Epithelial cell of proximal tubule (primary cell): ENCODE results near the gene FTMT. TPM values are rescaled to one million over a fixed set of nuclear protein-coding genes. Genes with fewer than 3 reads are reported as not detected.
"Not testable (repeated sequence)": the region's sequence is repeated elsewhere in the genome, so short reads cannot be mapped to it uniquely, and the experiment has no call there.

Experiments used
- DNase-seq: peaks from one replicate; pipeline ENCODE4 v3.0.0-alpha.2; 2011; ENCODE audit warnings: low read depth
- H3K4me3 ChIP-seq: 2 replicates; pipeline ENCODE4 v1.5.1; 2011; ENCODE audit warnings: low read depth, mild to moderate bottlenecking, low read length
- CTCF ChIP-seq: conservative IDR thresholded peaks from 2 replicates; pipeline ENCODE4 v1.5.1; 2012; ENCODE audit warnings: low read depth, mild to moderate bottlenecking, low read length
- total RNA-seq: library from RNA; depleted of rRNA; stranded (reverse); fragments of >200 nt; gene quantifications from 2 replicates; pipeline ENCODE4 v1.2.3, GENCODE V29; 2015

Gene FTMT
- not detected in 2 replicates for total RNA-seq

DNA sequence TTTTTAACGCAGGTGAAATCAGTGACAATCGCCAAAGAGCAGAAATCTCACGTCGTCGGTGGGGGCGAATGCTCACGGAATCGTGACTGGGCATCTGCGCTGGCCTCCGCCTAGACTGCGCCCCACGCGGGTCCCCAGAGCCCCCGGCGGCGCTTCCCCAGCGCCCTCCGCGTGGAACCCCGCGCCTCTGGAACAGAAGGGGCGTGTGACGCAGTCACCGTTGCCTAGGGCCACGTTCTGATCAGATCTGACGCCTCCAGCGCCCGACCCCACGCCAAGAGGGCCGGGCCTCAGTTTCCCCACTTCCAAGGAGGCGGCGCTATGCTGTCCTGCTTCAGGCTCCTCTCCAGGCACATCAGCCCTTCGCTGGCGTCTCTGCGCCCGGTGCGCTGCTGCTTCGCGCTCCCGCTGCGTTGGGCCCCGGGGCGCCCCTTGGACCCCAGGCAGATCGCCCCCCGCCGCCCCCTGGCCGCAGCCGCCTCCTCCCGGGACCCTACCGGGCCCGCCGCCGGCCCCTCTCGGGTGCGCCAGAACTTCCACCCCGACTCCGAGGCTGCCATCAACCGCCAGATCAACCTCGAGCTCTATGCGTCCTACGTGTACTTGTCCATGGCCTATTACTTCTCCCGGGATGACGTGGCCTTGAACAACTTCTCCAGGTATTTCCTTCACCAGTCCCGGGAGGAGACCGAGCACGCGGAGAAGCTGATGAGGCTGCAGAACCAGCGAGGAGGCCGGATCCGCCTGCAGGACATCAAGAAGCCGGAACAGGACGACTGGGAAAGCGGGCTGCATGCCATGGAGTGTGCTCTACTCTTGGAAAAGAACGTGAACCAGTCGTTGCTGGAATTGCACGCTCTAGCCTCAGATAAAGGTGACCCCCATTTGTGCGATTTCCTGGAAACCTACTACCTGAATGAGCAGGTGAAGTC lies at the start of gene FTMT:
Gene FTMT, plus strand, starts transcription at position 240 of the 932 bp plus-strand sequence. Its CDS starts 82 bp downstream, at position 322.
- H3K4me3 ChIP-seq = no peak within 1 kb of the TSS
- no peak for TF ChIP-seq CTCF
- no peak for DNase-seq

GRCh38 chr5:121805251-121805650 lies 46.4 kb upstream of the FTMT start:
- not testable (repeated sequence) for H3K4me3 ChIP-seq, DNase-seq

DNA sequence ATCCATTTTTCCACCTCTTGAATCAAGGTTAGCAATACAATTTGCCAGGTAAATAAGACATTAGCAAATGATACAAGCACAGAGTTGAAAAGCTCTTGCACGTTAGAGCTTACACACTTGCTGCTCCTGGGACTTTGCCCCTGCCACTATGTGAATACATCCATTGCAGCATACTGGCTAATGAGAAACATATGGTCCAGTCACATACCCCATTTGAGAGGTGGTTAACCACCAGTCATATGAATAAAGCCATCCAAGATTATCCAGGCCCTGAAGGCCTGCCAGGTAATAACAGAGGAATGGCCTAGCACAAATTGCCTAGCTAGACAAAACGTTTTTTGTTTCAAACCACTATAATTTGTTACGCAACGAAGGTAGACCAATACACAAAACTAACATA lies 45.8 kb upstream of the FTMT start:
- no peak for TF ChIP-seq CTCF
- DNase-seq = no peak

GRCh38 chr5:121816164-121816563 lies 35.5 kb upstream of the FTMT start:
- H3K4me3 ChIP-seq = no peak overlapping the region
- TF ChIP-seq CTCF = no peak
- no peak for DNase-seq

More for the DNA sequence above, 45.8 kb upstream of the FTMT start:
- H3K4me3 ChIP-seq = no peak overlapping the region

DNA sequence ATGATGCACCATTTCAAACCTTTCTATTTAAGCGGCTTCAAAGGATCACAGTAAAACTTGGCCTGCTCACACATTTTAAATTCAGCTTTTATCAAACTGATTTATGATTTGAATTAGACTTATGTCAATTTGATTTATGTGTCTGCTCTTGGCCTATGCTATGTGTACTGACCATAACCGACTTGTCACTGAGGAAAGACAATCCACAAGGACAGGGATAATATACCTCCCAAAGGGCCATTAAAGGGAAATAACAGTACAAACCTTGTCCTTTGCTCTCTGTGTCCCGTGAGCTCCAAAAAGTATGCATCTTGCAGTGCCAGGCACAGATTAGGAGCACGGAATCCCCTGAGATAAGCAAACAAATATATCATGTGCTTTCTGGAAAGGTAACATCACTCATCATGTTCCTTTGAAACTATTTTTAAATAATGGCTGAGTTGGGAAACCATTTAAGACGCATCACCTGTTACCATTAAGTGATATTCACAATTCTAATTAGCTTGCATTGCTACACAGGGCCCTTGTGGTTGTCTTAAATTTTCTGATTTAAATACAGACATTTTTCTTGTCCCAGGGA lies 31.9 kb upstream of the FTMT start:
- no peak overlapping the region for H3K4me3 ChIP-seq
- no peak for TF ChIP-seq CTCF
- DNase-seq = no peak

DNA sequence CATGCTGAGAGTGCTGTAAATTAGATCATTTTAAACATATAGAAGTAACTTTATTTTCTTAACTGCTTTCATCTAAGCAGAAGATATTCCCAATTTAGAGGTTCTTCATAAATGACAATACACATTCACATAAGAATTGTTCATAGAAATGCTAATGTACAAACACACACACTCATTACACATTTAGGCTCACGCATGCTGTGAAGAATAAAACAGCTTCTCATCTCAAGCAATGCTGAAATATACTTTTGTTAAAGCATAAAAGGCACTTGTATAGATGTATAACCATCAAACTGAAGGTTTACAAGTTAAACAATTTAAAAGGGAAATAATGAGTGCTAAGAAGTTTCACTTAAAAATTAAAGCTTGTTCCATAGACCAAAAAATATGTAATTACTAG lies 18.1 kb upstream of the FTMT start:
- DNase-seq = no peak
- H3K4me3 ChIP-seq = no peak overlapping the region
- no peak for TF ChIP-seq CTCF

DNA sequence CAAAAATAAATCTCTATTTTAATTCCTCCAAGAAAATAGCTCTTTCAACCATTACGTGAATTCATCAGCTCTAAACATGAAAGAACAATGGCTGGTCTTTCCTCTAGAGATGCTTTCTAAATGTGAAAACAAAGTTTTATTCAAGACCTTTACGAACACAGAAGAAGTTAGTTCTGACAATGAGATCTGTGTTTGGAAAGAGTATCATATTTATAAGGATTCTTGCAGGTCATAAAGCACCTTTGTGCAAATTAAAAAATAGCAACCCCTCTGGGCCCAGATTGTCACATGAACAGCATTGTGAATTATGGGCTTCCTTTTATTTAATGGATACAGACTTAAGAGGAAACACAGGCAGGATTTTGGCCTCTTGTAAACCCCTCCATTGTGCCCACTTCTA lies 17.7 kb upstream of the FTMT start:
- no peak overlapping the region for H3K4me3 ChIP-seq
- TF ChIP-seq CTCF = no peak
- no peak for DNase-seq
